PC-3 (cell line): ENCODE measurements around the gene TENM4. TPM values are rescaled to one million over a fixed set of nuclear protein-coding genes. Genes with fewer than 3 reads are reported as not detected.

Experiments used
- ATAC-seq: fragments of 200-7000 bp; cut with Tn5 transposase; 2 replicates; pipeline ENCODE4 v1.9.1; 2020; ENCODE audit warnings: mild to moderate bottlenecking, moderate library complexity
- BruUV-seq: library from RNA; stranded (reverse); fragments of 400-500 nt; replicated peaks from 2 replicates; lab custom pipeline; 2021; lab: Mats Ljungman, UMichigan
- CTCF ChIA-PET: fragments of 300-600 bp; sonication (Branson Sonifier 250); formaldehyde crosslinking; loops from one replicate; lab custom pipeline; 2022; ENCODE audit warnings: antibody characterized with exemption; lab: Charles Lee
- POLR2A ChIA-PET: fragments of 300-600 bp; sonication (Branson Sonifier 250); formaldehyde crosslinking; loops from one replicate; lab custom pipeline; 2022; ENCODE audit warnings: antibody characterized with exemption; ENCODE audit not compliant: unreplicated experiment; lab: Charles Lee
- DNase-seq: peaks from one replicate; pipeline ENCODE4 v3.0.0-alpha.2; 2015
- H2AFZ ChIP-seq: fragments of 300-600 bp; sonication (generic); 2 replicates; pipeline ENCODE4 v1.6.0; 2016; ENCODE audit warnings: antibody characterized with exemption, low read length
- H3F3A ChIP-seq: fragments of 300-600 bp; sonication (generic); one replicate; pipeline ENCODE4 v1.6.0; 2017; ENCODE audit warnings: antibody characterized with exemption, low read length, control low read depth, mild to moderate bottlenecking; ENCODE audit not compliant: unreplicated experiment
- H3K27ac ChIP-seq: fragments of 300-600 bp; sonication (generic); 2 replicates; pipeline ENCODE4 v1.5.1; 2016; ENCODE audit warnings: mild to moderate bottlenecking, low read length
- H3K27me3 ChIP-seq: fragments of 300-600 bp; sonication (generic); 2 replicates; pipeline ENCODE4 v1.6.1; 2016; ENCODE audit warnings: low read length, mixed read lengths
- H3K36me3 ChIP-seq: fragments of 300-600 bp; sonication (generic); 2 replicates; pipeline ENCODE4 v1.6.1; 2016; ENCODE audit warnings: low read depth, mixed run types, low read length, mixed read lengths
- H3K4me1 ChIP-seq: fragments of 300-600 bp; sonication (generic); 2 replicates; pipeline ENCODE4 v1.5.1; 2016; ENCODE audit warnings: low read length; ENCODE audit not compliant: insufficient read depth
- H3K4me2 ChIP-seq: fragments of 300-600 bp; sonication (generic); 2 replicates; pipeline ENCODE4 v1.6.0; 2016; ENCODE audit warnings: low read length
- H3K4me3 ChIP-seq: fragments of 300-600 bp; sonication (generic); 2 replicates; pipeline ENCODE4 v1.5.1; 2016; ENCODE audit warnings: mild to moderate bottlenecking, low read length, mixed read lengths
- H3K79me2 ChIP-seq: fragments of 300-600 bp; sonication (generic); 2 replicates; pipeline ENCODE4 v1.6.1; 2017; ENCODE audit warnings: low read length, mixed read lengths
- H3K9ac ChIP-seq: fragments of 300-600 bp; sonication (generic); 2 replicates; pipeline ENCODE4 v1.6.0; 2016; ENCODE audit warnings: mild to moderate bottlenecking, low read length
- H3K9me2 ChIP-seq: fragments of 300-600 bp; sonication (generic); replicated peaks from 2 replicates; pipeline ENCODE4 v1.6.1; 2016; ENCODE audit warnings: mixed run types, low read length, mixed read lengths
- H3K9me3 ChIP-seq: fragments of 300-600 bp; sonication (generic); 2 replicates; pipeline ENCODE4 v1.6.1; 2016; ENCODE audit warnings: low read length, mixed read lengths
- H4K20me1 ChIP-seq: fragments of 300-600 bp; sonication (generic); 2 replicates; pipeline ENCODE4 v1.6.1; 2016; ENCODE audit warnings: low read length, mixed read lengths
- EZH2 ChIP-seq: fragments of 300-600 bp; sonication (generic); IDR thresholded peaks from one replicate; pipeline ENCODE4 v1.6.1; 2017; ENCODE audit warnings: antibody characterized with exemption, mild to moderate bottlenecking, low read length; ENCODE audit not compliant: unreplicated experiment
- EZH2phosphoT487 ChIP-seq: fragments of 300-600 bp; sonication (generic); IDR thresholded peaks from 2 replicates; pipeline ENCODE4 v1.6.1; 2018; ENCODE audit warnings: mild to moderate bottlenecking, antibody characterized with exemption, low read length, borderline replicate concordance
- intact Hi-C: fragments of 100-400 bp; cut with micrococcal nuclease; formaldehyde crosslinking; loops from 2 replicates; pipeline ENCODE4 v1.9.0; 2023
- total RNA-seq: library from RNA; depleted of rRNA; stranded (reverse); fragments of >200 nt; gene quantifications from 2 replicates; pipeline ENCODE4 v1.2.3, GENCODE V29; 2014
- TF ChIP-seq, protein P1 (sequence below): fragments of 300-600 bp; sonication (generic); conservative IDR thresholded peaks from 2 replicates; pipeline ENCODE4 v1.5.1; 2017; ENCODE audit warnings: antibody characterized with exemption, low read depth, mild to moderate bottlenecking, low read length

Gene TENM4
- total RNA-seq, 1 experiment from 2014 or later, result 19.7 TPM

DNA sequence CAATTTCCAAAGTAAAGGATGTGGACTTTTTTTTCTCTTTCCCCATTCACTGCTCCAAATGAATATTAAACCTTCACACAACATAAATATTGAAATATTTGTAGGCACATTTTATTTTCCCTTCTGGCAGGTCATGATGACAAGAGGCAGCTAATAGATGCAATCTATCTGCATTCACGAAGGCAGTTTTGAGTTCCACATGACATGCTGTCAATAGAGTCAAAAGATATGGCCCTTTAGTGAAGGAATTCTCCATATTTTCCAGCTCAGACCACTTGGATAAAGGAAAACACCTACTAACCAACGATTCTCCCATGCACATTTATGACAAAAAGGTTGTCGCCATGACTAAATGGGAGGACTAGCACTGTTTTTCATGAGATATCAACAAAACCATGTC, 37.9 kb downstream of the TENM4 start:
- no peaks in the 10 kb centered on the region for H3K9me3 ChIP-seq
- POLR2A ChIA-PET, result no interaction called here
- H3K4me2 ChIP-seq, result no peak overlapping the region
- no peak overlapping the region for H2AFZ ChIP-seq
- H3K4me1 ChIP-seq, result no peaks in the 10 kb centered on the region
- H3K36me3 ChIP-seq, result no peaks in the 10 kb centered on the region
- TF ChIP-seq EZH2phosphoT487 (no peak), EZH2 (no peak)
- TF ChIP-seq, protein P1, sequence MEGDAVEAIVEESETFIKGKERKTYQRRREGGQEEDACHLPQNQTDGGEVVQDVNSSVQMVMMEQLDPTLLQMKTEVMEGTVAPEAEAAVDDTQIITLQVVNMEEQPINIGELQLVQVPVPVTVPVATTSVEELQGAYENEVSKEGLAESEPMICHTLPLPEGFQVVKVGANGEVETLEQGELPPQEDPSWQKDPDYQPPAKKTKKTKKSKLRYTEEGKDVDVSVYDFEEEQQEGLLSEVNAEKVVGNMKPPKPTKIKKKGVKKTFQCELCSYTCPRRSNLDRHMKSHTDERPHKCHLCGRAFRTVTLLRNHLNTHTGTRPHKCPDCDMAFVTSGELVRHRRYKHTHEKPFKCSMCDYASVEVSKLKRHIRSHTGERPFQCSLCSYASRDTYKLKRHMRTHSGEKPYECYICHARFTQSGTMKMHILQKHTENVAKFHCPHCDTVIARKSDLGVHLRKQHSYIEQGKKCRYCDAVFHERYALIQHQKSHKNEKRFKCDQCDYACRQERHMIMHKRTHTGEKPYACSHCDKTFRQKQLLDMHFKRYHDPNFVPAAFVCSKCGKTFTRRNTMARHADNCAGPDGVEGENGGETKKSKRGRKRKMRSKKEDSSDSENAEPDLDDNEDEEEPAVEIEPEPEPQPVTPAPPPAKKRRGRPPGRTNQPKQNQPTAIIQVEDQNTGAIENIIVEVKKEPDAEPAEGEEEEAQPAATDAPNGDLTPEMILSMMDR, result no peak
- BruUV-seq, result no TSS peak
- H3K27ac ChIP-seq, result no peak overlapping the region
- intact Hi-C loops, result no loop called here
- H3F3A ChIP-seq, result no peaks in the 10 kb centered on the region
- no peak overlapping the region for H3K9ac ChIP-seq
- H3K4me3 ChIP-seq, result no peak overlapping the region
- no peaks in the 10 kb centered on the region for H3K79me2 ChIP-seq
- H3K27me3 ChIP-seq, result 0 out of 2 replicates have a peak, but pooled peaks cover 4% of the 10 kb centered on the region
- H3K9me2 ChIP-seq, result no peaks in the 10 kb centered on the region
- no peak for DNase-seq
- no peak for ATAC-seq
- CTCF ChIA-PET, result no interaction called here
- no peaks in the 10 kb centered on the region for H4K20me1 ChIP-seq

GRCh38 chr11:79400717-79401330, 40.0 kb downstream of the TENM4 start:
- no peaks in the 10 kb centered on the region for H4K20me1 ChIP-seq
- no peaks in the 10 kb centered on the region for H3K4me1 ChIP-seq
- no peaks in the 10 kb centered on the region for H3K36me3 ChIP-seq
- ChIA-PET CTCF (interaction anchor here (0.8 kb wide), 1 partner anchor 92 kb away, joined by 3 read pairs; no protein-coding TSS in a partner anchor), POLR2A (no interaction called here)
- DNase-seq (peak; percentile 70), ATAC-seq (peak; percentile 65)
- intact Hi-C loops, result no loop called here
- H3K9me3 ChIP-seq, result no peaks in the 10 kb centered on the region
- H3K9ac ChIP-seq, result no peak overlapping the region
- H3K27ac ChIP-seq, result no peak overlapping the region
- H3F3A ChIP-seq, result no peaks in the 10 kb centered on the region
- 0 out of 2 replicates have a peak, but pooled peaks cover under 1% of the 10 kb centered on the region for H3K27me3 ChIP-seq
- H3K79me2 ChIP-seq, result no peaks in the 10 kb centered on the region
- H3K9me2 ChIP-seq, result no peaks in the 10 kb centered on the region
- TF ChIP-seq, protein P1, result peak; percentile 92
- TF ChIP-seq EZH2phosphoT487, result no peak
- H3K4me3 ChIP-seq, result no peak overlapping the region
- H2AFZ ChIP-seq, result no peak overlapping the region
- H3K4me2 ChIP-seq, result no peak overlapping the region
- BruUV-seq, result no TSS peak

DNA sequence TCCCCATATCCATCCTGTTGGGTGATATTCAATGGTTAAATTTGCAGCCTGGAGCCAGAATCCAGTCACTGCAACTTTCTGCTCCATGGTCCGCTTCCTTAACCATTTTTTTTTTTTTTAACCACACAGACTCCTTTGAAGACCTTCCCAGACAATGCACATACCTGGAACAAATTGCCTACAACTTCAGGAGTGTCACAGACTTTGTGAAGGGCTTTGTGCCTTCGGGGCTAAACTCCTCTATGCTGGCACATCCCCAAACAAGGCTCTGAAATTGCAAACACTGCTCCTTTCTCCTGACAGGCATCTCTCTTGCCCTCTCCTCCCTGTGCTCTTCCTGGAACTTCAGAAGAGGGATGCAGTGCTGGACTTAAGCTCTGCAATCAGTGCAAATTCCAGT, 40.6 kb downstream of the TENM4 start:
- no TSS peak for BruUV-seq
- no peak for DNase-seq
- Histone ChIP-seq H3K4me2 (no peak overlapping the region), H3F3A (no peaks in the 10 kb centered on the region), H3K27ac (no peak overlapping the region), H3K4me1 (no peaks in the 10 kb centered on the region), H3K27me3 (peaks cover 6% of the 10 kb centered on the region), H3K9me2 (no peaks in the 10 kb centered on the region), H3K36me3 (no peaks in the 10 kb centered on the region), H3K4me3 (no peak overlapping the region), H4K20me1 (no peaks in the 10 kb centered on the region), H2AFZ (no peak overlapping the region), H3K79me2 (no peaks in the 10 kb centered on the region), H3K9me3 (no peaks in the 10 kb centered on the region), H3K9ac (no peak overlapping the region)
- TF ChIP-seq, protein P1, result no peak
- TF ChIP-seq EZH2phosphoT487 (no peak), EZH2 (no peak)
- CTCF ChIA-PET, result no interaction called here
- POLR2A ChIA-PET, result no interaction called here
- intact Hi-C loops, result no loop called here
- no peak for ATAC-seq
